Epithelial cell of esophagus (primary cell): ENCODE data around the gene CADPS.

Experiments used
- DNase-seq: peaks from one replicate; pipeline ENCODE4 v3.0.0; 2010; ENCODE audit warnings: low read depth
- H3K4me3 ChIP-seq: 2 replicates; pipeline ENCODE4 v1.5.1; 2011; ENCODE audit warnings: mild to moderate bottlenecking, low read length, control low read depth
- TF ChIP-seq, protein P1 (sequence below): IDR thresholded peaks from 2 replicates; pipeline ENCODE4 v1.5.1; 2011; ENCODE audit warnings: low read depth, mild to moderate bottlenecking, low read length, control low read depth, inconsistent platforms; ENCODE audit not compliant: insufficient read depth; ENCODE audit errors: missing control alignments

The CADPS gene

DNA sequence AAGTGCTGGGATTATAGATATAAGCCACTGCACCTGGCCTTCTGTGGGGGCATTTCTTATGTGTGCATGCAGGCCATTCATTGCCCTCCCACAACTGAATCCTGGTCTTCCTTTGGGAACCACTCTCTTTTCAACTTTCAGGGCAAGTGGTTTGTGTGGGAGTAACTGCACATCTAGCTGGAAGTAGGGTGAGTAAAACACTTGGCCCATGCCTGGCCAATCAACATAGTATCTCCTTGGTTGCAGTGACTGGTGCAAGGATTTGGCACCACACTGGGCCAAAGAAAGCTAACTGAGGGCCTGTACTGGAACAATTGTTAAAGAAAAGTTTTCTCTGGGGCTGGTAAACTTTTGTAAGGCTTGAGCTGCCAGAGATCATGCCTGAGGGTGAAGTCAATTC, 312.6 kb downstream of the CADPS start:
- TF ChIP-seq, protein P1, sequence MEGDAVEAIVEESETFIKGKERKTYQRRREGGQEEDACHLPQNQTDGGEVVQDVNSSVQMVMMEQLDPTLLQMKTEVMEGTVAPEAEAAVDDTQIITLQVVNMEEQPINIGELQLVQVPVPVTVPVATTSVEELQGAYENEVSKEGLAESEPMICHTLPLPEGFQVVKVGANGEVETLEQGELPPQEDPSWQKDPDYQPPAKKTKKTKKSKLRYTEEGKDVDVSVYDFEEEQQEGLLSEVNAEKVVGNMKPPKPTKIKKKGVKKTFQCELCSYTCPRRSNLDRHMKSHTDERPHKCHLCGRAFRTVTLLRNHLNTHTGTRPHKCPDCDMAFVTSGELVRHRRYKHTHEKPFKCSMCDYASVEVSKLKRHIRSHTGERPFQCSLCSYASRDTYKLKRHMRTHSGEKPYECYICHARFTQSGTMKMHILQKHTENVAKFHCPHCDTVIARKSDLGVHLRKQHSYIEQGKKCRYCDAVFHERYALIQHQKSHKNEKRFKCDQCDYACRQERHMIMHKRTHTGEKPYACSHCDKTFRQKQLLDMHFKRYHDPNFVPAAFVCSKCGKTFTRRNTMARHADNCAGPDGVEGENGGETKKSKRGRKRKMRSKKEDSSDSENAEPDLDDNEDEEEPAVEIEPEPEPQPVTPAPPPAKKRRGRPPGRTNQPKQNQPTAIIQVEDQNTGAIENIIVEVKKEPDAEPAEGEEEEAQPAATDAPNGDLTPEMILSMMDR = no peak
- no peak for DNase-seq
- no peak overlapping the region for H3K4me3 ChIP-seq

DNA sequence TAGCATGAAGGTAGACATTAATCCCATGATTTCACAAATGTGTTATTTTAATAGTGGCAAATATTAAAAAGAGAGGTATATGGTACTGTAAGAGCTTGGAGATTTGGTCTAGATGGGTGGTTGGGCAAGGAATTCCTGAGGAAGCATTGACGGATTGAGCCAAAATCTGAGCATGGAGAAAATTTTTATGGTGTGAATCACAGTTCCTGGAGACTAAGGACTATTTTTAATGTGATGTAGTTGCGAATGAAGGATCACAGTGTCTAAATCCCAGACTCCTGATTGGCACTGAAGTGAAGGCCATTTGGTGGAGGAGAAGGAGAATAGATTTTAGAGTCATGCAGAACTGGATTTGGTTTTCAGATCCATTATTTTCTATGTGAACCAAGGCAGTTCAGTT, 313.2 kb downstream of the CADPS start:
- TF ChIP-seq, protein P1 = no peak
- no peak overlapping the region for H3K4me3 ChIP-seq
- DNase-seq = peak; percentile 40

DNA sequence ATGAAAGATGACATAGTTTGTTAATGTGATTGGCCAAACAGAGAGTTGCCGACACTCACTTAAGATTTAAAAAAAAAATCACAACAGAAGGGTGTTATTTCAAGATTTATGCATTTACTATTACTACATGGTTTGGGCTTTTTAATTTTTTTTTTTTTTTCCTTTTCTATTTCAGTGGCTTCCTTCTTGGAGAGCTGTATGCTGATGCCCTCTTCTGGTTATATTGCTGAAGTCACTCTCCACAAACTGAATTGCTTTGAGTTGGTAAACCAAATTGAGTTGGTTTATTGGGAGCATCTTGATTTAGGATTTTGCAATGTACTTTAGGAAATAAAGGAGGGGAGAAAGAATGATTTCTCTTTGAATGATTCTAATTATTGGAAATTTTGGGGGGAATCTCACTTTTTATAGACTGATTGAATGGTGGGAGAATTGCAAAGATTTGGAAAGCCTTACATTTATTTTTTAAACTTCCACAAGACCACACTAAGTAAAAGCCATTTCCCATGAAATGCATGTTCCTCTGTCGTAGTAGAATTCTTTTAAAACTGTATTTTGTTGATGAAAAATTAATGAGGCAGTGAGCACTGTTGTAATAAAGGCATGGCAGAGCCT, 315.3 kb downstream of the CADPS start:
- DNase-seq = peak; percentile 49
- TF ChIP-seq, protein P1 = peak; percentile 65
- no peak overlapping the region for H3K4me3 ChIP-seq

DNA sequence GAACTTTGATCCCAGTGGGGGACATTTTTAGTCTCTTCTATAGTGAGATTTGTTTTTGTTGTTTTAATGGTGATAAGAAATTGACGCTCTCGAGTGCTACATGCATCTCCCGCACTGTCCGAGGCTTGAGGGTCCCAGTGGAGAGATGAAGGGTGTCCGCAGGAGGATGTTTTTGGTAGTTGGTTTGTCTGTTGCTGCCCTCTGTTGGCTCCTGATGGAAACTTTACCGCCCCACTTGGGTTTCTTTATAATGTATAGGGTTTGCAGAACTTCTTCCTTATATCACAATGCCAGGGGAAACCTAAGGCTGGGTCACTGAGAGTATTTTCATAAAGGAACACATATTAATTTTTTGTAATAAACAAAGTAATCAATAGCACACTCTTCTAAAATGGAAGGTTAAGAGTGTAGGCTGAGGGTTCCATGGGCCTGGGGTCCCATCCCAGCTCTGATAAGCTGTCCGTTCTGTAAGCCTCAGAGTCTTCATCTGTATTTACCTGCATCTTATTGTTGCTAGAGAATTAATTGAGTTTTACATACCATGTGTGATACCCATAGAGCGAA, 316.6 kb downstream of the CADPS start:
- H3K4me3 ChIP-seq = no peak overlapping the region
- DNase-seq = peak; percentile 45
- TF ChIP-seq, protein P1 = peak; percentile 70

DNA sequence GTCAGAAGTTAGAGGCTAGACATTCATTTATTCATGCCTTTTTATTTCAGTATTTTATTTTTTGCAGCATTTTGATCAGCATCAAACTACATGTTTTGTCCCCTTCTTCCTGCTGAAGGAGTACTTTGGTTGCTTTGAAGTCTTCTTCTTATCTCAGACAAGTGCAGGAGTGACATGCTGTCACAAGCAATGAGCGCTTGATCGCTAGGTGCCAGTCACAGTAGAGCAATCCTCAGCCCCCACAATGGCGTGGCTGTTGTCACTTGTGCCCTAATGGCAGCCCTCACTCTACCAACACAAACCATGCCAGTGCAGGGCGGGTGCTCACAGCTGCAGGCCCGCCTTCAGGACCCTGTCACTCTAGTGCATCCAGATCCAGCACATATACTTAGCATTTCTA, 317.2 kb downstream of the CADPS start:
- no peak for DNase-seq
- TF ChIP-seq, protein P1 = no peak
- no peak overlapping the region for H3K4me3 ChIP-seq

DNA sequence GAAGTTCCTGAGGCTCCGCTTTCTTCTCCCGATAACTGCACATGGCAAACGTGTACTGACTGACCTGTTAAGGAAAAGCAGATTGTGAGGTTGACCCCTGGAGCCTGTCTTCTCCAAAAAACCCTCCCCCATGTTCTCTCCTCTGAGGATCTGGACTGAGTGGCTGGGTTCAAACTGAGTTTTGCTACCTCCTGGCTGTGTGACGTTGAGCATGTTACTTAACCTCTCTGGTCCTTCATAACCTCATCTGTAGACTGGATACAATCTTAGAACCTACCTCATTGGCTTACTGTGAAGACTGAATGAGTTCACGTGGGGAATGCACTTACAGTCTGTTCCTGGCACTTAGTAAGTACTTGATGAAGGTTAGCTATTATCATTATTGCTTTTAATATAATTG, 317.8 kb downstream of the CADPS start:
- DNase-seq = no peak
- TF ChIP-seq, protein P1 = no peak

More for the DNA sequence above, 317.8 kb downstream of the CADPS start:
- no peak overlapping the region for H3K4me3 ChIP-seq
